ENCODE data around the gene GPR139. TPM values are rescaled to one million over a fixed set of nuclear protein-coding genes. Genes with fewer than 3 reads are reported as not detected.

Gene GPR139
- total RNA-seq, 2 donors from 2014 or later: not detected

DNA sequence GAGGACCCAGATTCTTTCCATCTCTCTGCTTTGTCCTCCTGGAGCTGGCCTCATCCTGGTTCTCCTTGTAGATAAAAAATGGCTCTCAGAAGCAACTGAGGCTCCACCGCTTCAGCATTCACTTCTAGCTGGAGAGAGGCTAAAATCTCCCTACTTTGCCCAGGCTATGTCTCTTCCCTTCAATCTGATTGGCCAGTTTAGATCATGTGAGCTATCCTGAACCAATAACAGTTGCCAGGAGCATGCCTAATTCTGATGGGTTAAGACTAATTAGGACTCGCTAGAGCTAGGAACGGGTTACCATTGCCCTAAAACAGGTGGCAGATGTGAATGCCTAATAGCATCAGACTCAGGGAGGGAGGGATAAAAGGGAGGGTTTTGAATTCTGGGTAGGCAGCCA, 89.6 kb downstream of the GPR139 start:
- H3K4me3 ChIP-seq (ENCODE audit: low read length): no peak overlapping the region
- H3K36me3 Mint-ChIP-seq (ENCODE audit: low read depth): no peaks in the 10 kb centered on the region
- no peaks in the 10 kb centered on the region for H3K4me1 ChIP-seq (ENCODE audit: control insufficient read depth, insufficient read depth, low read length)
- 94 to 97% methylated on average over 3 of the region's 3 CpGs for WGBS, 2 experiments (ENCODE audit: insufficient coverage in 1 of 2, insufficient read length in 1 of 2)
- no peak overlapping the region for H3K4me3 Mint-ChIP-seq
- H3K9me3 Mint-ChIP-seq: no peaks in the 10 kb centered on the region
- TF ChIP-seq, protein P1, sequence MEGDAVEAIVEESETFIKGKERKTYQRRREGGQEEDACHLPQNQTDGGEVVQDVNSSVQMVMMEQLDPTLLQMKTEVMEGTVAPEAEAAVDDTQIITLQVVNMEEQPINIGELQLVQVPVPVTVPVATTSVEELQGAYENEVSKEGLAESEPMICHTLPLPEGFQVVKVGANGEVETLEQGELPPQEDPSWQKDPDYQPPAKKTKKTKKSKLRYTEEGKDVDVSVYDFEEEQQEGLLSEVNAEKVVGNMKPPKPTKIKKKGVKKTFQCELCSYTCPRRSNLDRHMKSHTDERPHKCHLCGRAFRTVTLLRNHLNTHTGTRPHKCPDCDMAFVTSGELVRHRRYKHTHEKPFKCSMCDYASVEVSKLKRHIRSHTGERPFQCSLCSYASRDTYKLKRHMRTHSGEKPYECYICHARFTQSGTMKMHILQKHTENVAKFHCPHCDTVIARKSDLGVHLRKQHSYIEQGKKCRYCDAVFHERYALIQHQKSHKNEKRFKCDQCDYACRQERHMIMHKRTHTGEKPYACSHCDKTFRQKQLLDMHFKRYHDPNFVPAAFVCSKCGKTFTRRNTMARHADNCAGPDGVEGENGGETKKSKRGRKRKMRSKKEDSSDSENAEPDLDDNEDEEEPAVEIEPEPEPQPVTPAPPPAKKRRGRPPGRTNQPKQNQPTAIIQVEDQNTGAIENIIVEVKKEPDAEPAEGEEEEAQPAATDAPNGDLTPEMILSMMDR (conservative IDR thresholded peaks at IDR 0.05): no peak
- no peak overlapping the region for H3K27ac Mint-ChIP-seq
- DNase-seq: no peak
- peaks cover 5% of the 10 kb centered on the region for H3K27me3 Mint-ChIP-seq (ENCODE audit: insufficient read depth)
- no peaks in the 10 kb centered on the region for H3K4me1 Mint-ChIP-seq
- H3K27ac ChIP-seq (ENCODE audit: low read depth, low read length): no peak overlapping the region
- no peak overlapping the region for H3K9ac ChIP-seq (ENCODE audit: extremely low read depth, low read length, poor library complexity, severe bottlenecking)
- no peaks in the 10 kb centered on the region for H3K27me3 ChIP-seq (ENCODE audit: control insufficient read depth, insufficient read depth, low read length, poor library complexity, severe bottlenecking)
- H3K9me3 ChIP-seq (ENCODE audit: control insufficient read depth, low read length): no peaks in the 10 kb centered on the region
- H3K36me3 ChIP-seq (ENCODE audit: control insufficient read depth, insufficient read depth, low read length): no peaks in the 10 kb centered on the region

Other genes with a start within 250 kb of the GPR139 start
- gene GPRC5B, start 189.0 kb downstream of the GPR139 start, total RNA-seq: 10 to 100 TPM; 39.5 to 49.1 TPM

Measured in endodermal cell (in vitro differentiated cells).